Liver (tissue), 9 donors: Measurements from ENCODE around the gene KLF4. TPM values are rescaled to one million over a fixed set of nuclear protein-coding genes. Genes with fewer than 3 reads are reported as not detected.
A peak's percentile ranks its signal among the peaks of the same experiment; 100 is the strongest.

Experiments
- DNase-seq: peaks from one replicate; pipeline ENCODE4 v3.0.0-alpha.2; 2017; ENCODE audit warnings: low spot score
- H3K27ac ChIP-seq, 2 donors: one replicate each; pipeline ENCODE4 v1.7.0; 2013; ENCODE audit warnings: inconsistent platforms in 2 of 2, low read length in 2 of 2, control low read depth in 1 of 2, low read depth in 1 of 2, mild to moderate bottlenecking in 1 of 2
- H3K27me3 ChIP-seq, 4 donors: one replicate each; pipeline versions ENCODE4 v1.6.1 to v1.7.0; 2013; ENCODE audit warnings: low read length in 3 of 4, inconsistent platforms in 1 of 4, mild to moderate bottlenecking in 1 of 4, moderate library complexity in 1 of 4; ENCODE audit not compliant: control insufficient read depth in 4 of 4, insufficient read depth in 4 of 4
- H3K36me3 ChIP-seq, 4 donors: one replicate each; pipeline versions ENCODE4 v1.6.1 to v1.7.0; 2013; ENCODE audit warnings: low read length in 3 of 4, mild to moderate bottlenecking in 3 of 4, low read depth in 1 of 4, moderate library complexity in 1 of 4; ENCODE audit not compliant: control insufficient read depth in 4 of 4, insufficient read depth in 3 of 4
- H3K4me1 ChIP-seq, 4 donors: one replicate each; pipeline versions ENCODE4 v1.6.1 to v1.7.0; 2013; ENCODE audit warnings: low read length in 3 of 4, mild to moderate bottlenecking in 3 of 4, moderate library complexity in 1 of 4; ENCODE audit not compliant: control insufficient read depth in 4 of 4, insufficient read depth in 4 of 4
- H3K4me3 ChIP-seq, 3 donors: one replicate each; pipeline versions ENCODE4 v1.6.1 to v1.7.0; 2013; ENCODE audit warnings: low read length in 3 of 3, control low read depth in 1 of 3, low read depth in 1 of 3, mild to moderate bottlenecking in 1 of 3
- H3K9ac ChIP-seq, 2 donors: one replicate each; pipeline ENCODE4 v1.7.0; 2013; ENCODE audit warnings: low read length in 2 of 2, mild to moderate bottlenecking in 2 of 2, moderate library complexity in 2 of 2, control low read depth in 1 of 2, low read depth in 1 of 2
- H3K9me3 ChIP-seq, 4 donors: one replicate each; pipeline versions ENCODE4 v1.6.1 to v1.7.0; 2013; ENCODE audit warnings: low read length in 3 of 4; ENCODE audit not compliant: control insufficient read depth in 4 of 4
- ATF3 ChIP-seq: IDR thresholded peaks from 2 replicates; pipeline ENCODE4 v1.6.1; 2016; ENCODE audit warnings: antibody characterized with exemption
- FOXA1 ChIP-seq: IDR thresholded peaks from 2 replicates; pipeline ENCODE4 v1.6.1; 2016; ENCODE audit warnings: antibody characterized with exemption
- FOXA2 ChIP-seq: IDR thresholded peaks from 2 replicates; pipeline ENCODE4 v1.6.1; 2016; ENCODE audit warnings: antibody characterized with exemption
- NR2F2 ChIP-seq: IDR thresholded peaks from 2 replicates; pipeline ENCODE4 v1.6.1; 2016; ENCODE audit warnings: antibody characterized with exemption
- RAD21 ChIP-seq, 2 donors: IDR thresholded peaks; 2 replicates each; pipeline ENCODE4 v1.6.1; 2016; ENCODE audit warnings: antibody characterized with exemption in 2 of 2, mild to moderate bottlenecking in 2 of 2
- REST ChIP-seq: IDR thresholded peaks from 2 replicates; pipeline ENCODE4 v1.6.1; 2016; ENCODE audit warnings: antibody characterized with exemption, mild to moderate bottlenecking
- RXRA ChIP-seq, 2 donors: IDR thresholded peaks; 2 replicates each; pipeline ENCODE4 v1.6.1; 2017 to 2018; ENCODE audit warnings: antibody characterized with exemption in 2 of 2, mild to moderate bottlenecking in 1 of 2
- YY1 ChIP-seq: IDR thresholded peaks from 2 replicates; pipeline ENCODE4 v1.6.1; 2016; ENCODE audit warnings: antibody characterized with exemption, mild to moderate bottlenecking
- WGBS: extraction: QIAGEN DNeasy Blood & Tissue Kit; methylation state at CpG from one replicate; pipeline ENCODE4 v1.1.7; 2013; 5-methylcytosine and 5-hydroxymethylcytosine counted together
- polyA plus RNA-seq, 2 donors: library from polyadenylated mRNA; stranded (reverse) in 1 of 2; unstranded in 1 of 2; fragments of 200-250 nt in 1 of 2; fragments of >200 nt in 1 of 2; fragmentation: Nextera tagmentation in 1 of 2; extraction: Ambion mirVana in 1 of 2; gene quantifications; one replicate each; pipeline versions ENCODE4 v1.2.1 to v1.2.3, GENCODE V29; 2013 to 2015
- total RNA-seq, 2 donors: library from RNA; depleted of rRNA; stranded (reverse); fragments of >200 nt; gene quantifications; one replicate each; pipeline ENCODE4 v1.2.3, GENCODE V29; 2014
- donor health status: healthy.
- donor health status: healthy.
- donor health status: healthy.
- donor health status: healthy.
- donor health status: healthy.

KLF4 gene
- total RNA-seq (1 to 10 TPM; 3.8 to 7.4 TPM), polyA plus RNA-seq (1 to 10 TPM; 1.1 to 2.7 TPM)

- peaks cover 0 to 5% (median under 1%) of the 10 kb centered on the region in 4 donors for H3K27me3 ChIP-seq
- peak within 1 kb of the TSS; percentile 71 to 82 for H3K9ac ChIP-seq
- peaks cover 11 to 39% (median 22%) of the 10 kb centered on the region in 4 donors for H3K4me1 ChIP-seq
- TF ChIP-seq FOXA1 (no peak), RXRA (IDR thresholded peaks at IDR 0.05) (no peak), RAD21 (IDR thresholded peaks at IDR 0.05) (no peak), YY1 (peak; percentile 34), NR2F2 (no peak)
- peak within 1 kb of the TSS; percentile 47 to 73 (median 62) for H3K4me3 ChIP-seq
- DNase-seq = peak; percentile 82
- H3K36me3 ChIP-seq = peaks cover 0 to 5% (median 0%) of the 10 kb centered on the region in 4 donors
- H3K27ac ChIP-seq = peak within 1 kb of the TSS; percentile 57 to 77
- no peaks in the 10 kb centered on the region for H3K9me3 ChIP-seq
- WGBS = 2% methylated on average over 101 of the region's 101 CpGs
Observed at GRCh38 chr9:107489687-107490605, at the start of gene KLF4. Gene KLF4, minus strand, starts transcription at chr9:107489769. Its CDS starts 597 bp downstream, at chr9:107489172.

- TF ChIP-seq ATF3 (no peak), FOXA2 (no peak), REST (no peak)
- DNase-seq = no peak
- Histone ChIP-seq H3K9ac (no peak overlapping the region), H3K4me3 (no peak overlapping the region), H3K4me1 (no peaks in the 10 kb centered on the region), H3K27ac (no peak overlapping the region), H3K9me3 (no peaks in the 10 kb centered on the region), H3K27me3 (no peaks in the 10 kb centered on the region), H3K36me3 (no peaks in the 10 kb centered on the region)
- WGBS = 75% methylated on average over 3 of the region's 3 CpGs
Observed at GRCh38 chr9:107536462-107536861, 46.9 kb upstream of the KLF4 start.

GRCh38 chr9:107534510-107535078 lies 45.0 kb upstream of the KLF4 start:
- no peaks in the 10 kb centered on the region for H3K36me3 ChIP-seq
- no peaks in the 10 kb centered on the region for H3K27me3 ChIP-seq
- no peaks in the 10 kb centered on the region for H3K4me1 ChIP-seq
- TF ChIP-seq REST (no peak), FOXA1 (no peak)
- H3K9ac ChIP-seq = no peak overlapping the region
- 96% methylated on average over 14 of the region's 14 CpGs for WGBS
- no peak overlapping the region for H3K4me3 ChIP-seq
- no peaks in the 10 kb centered on the region for H3K9me3 ChIP-seq
- H3K27ac ChIP-seq = no peak overlapping the region
- no peak for DNase-seq
